Prostate gland (tissue), 2 donors: ENCODE measurements around the gene KRT6C. TPM values are rescaled to one million over a fixed set of nuclear protein-coding genes. Genes with fewer than 3 reads are reported as not detected.
"Not testable (repeated sequence)": the region's sequence is repeated elsewhere in the genome, so short reads cannot be mapped to it uniquely, and the experiment has no call there.

Source experiments
- DNase-seq: peaks from one replicate; pipeline ENCODE4 v3.0.0-alpha.2; 2019; ENCODE audit warnings: low spot score
- H3K27ac ChIP-seq, 2 donors: fragments of 200-600 bp; sonication (generic); 2 replicates each; pipeline ENCODE4 v1.5.1; 2017 to 2019
- H3K27me3 ChIP-seq: fragments of 200-600 bp; sonication (generic); replicated peaks from 2 replicates; pipeline ENCODE4 v1.5.1; 2019; ENCODE audit not compliant: insufficient read depth
- H3K36me3 ChIP-seq, 2 donors: fragments of 200-600 bp; sonication (generic); 1 replicate in 1 of 2; 2 replicates in 1 of 2; pipeline versions ENCODE4 v1.5.1 to v1.8.1; 2017 to 2019
- H3K4me1 ChIP-seq: fragments of 200-600 bp; sonication (generic); replicated peaks from 2 replicates; pipeline ENCODE4 v1.5.1; 2019
- H3K4me3 ChIP-seq, 2 donors: fragments of 200-600 bp; sonication (generic); 2 replicates each; pipeline ENCODE4 v1.5.1; 2017 to 2019
- H3K9me3 ChIP-seq: fragments of 200-600 bp; sonication (generic); 2 replicates; pipeline ENCODE4 v1.5.1; 2017
- CTCF ChIP-seq, 4 experiments: fragments of 200-600 bp in 2 of 4; fragments of 450-650 bp in 2 of 4; sonication (generic) in 2 of 4; IDR thresholded peaks; 1 replicate in 3 of 4; 2 replicates in 1 of 4; pipeline ENCODE4 v1.5.1; 2016 to 2019; ENCODE audit warnings: antibody characterized with exemption in 4 of 4, mild to moderate bottlenecking in 2 of 4, moderate library complexity in 2 of 4
- POLR2A ChIP-seq: fragments of 450-650 bp; IDR thresholded peaks from one replicate; pipeline ENCODE4 v1.6.1; 2016; ENCODE audit warnings: antibody characterized with exemption, mild to moderate bottlenecking
- POLR2AphosphoS5 ChIP-seq: sonication (generic); formaldehyde crosslinking; IDR thresholded peaks from one replicate; pipeline ENCODE4 v1.6.1; 2017; ENCODE audit warnings: antibody characterized with exemption
- WGBS: methylation state at CpG from one replicate; pipeline ENCODE4 v1.1.5; 2018; 5-methylcytosine and 5-hydroxymethylcytosine counted together
- intact Hi-C: fragments of 100-400 bp; cut with DNase I; formaldehyde crosslinking; loops from one replicate; pipeline ENCODE4 v1.14.2; 2022
- total RNA-seq, 2 donors: library from RNA; depleted of rRNA; stranded (reverse); fragments of >200 nt; gene quantifications; one replicate each; pipeline ENCODE4 v1.1.0, GENCODE V29; 2016

KRT6C gene
- total RNA-seq, 2 donors from 2014 or later = not detected

GRCh38 chr12:52506858-52507715 lies 33.5 kb upstream of the KRT6C start:
- WGBS = 51% methylated on average over 4 of the region's 4 CpGs
- intact Hi-C loops = loop anchor here (5.0 to 10.0 kb wide), 2 partner anchors 135 to 352 kb away; no protein-coding TSS in a partner anchor
- Histone ChIP-seq H3K4me1 (no peaks in the 10 kb centered on the region), H3K36me3 (no peaks in the 10 kb centered on the region), H3K4me3 (no peak overlapping the region), H3K27ac (no peak overlapping the region), H3K27me3 (no peaks in the 10 kb centered on the region), H3K9me3 (no peaks in the 10 kb centered on the region)
- no peak for TF ChIP-seq POLR2A
- peak; percentile 39 for TF ChIP-seq POLR2AphosphoS5
- peak in 3 of 4 experiments; percentile 46 to 66 (median 63) for TF ChIP-seq CTCF (IDR thresholded peaks at IDR 0.05)
- no peak for DNase-seq

GRCh38 chr12:52502877-52503276 lies 29.3 kb upstream of the KRT6C start:
- no peak overlapping the region for H3K27ac ChIP-seq
- H3K4me3 ChIP-seq = no peak overlapping the region
- H3K27me3 ChIP-seq = no peaks in the 10 kb centered on the region
- no peaks in the 10 kb centered on the region for H3K9me3 ChIP-seq
- DNase-seq = no peak
- no peaks in the 10 kb centered on the region for H3K4me1 ChIP-seq
- intact Hi-C loops = loop anchor here (10.0 kb wide), 1 partner anchor 348 kb away; no protein-coding TSS in a partner anchor
- H3K36me3 ChIP-seq = no peaks in the 10 kb centered on the region
- TF ChIP-seq POLR2A (no peak), POLR2AphosphoS5 (no peak), CTCF (IDR thresholded peaks at IDR 0.05) (no peak)
- WGBS = 98% methylated on average over 1 of the region's 1 CpG

- Histone ChIP-seq H3K4me3 (no peak overlapping the region), H3K36me3 (no peaks in the 10 kb centered on the region), H3K27me3 (no peaks in the 10 kb centered on the region), H3K27ac (no peak overlapping the region), H3K9me3 (no peaks in the 10 kb centered on the region), H3K4me1 (no peaks in the 10 kb centered on the region)
- TF ChIP-seq POLR2A = no peak
- no peak for TF ChIP-seq CTCF (IDR thresholded peaks at IDR 0.05)
- TF ChIP-seq POLR2AphosphoS5 = no peak
- intact Hi-C loops = loop anchor here (10.0 kb wide), 1 partner anchor 347 kb away; no protein-coding TSS in a partner anchor
- DNase-seq = no peak
- WGBS = 85% methylated on average over 7 of the region's 7 CpGs
Measured at GRCh38 chr12:52501490-52501889, 27.9 kb upstream of the KRT6C start.

GRCh38 chr12:52500574-52500973 lies 27.0 kb upstream of the KRT6C start:
- not testable (repeated sequence) for H3K4me1 ChIP-seq, H3K27ac ChIP-seq, DNase-seq, H3K27me3 ChIP-seq, H3K9me3 ChIP-seq, H3K36me3 ChIP-seq, H3K4me3 ChIP-seq
- 87% methylated on average over 6 of the region's 6 CpGs for WGBS
- intact Hi-C loops = loop anchor here (10.0 kb wide), 1 partner anchor 346 kb away; no protein-coding TSS in a partner anchor

- no peaks in the 10 kb centered on the region for H3K27me3 ChIP-seq
- TF ChIP-seq POLR2AphosphoS5 = no peak
- no peaks in the 10 kb centered on the region for H3K4me1 ChIP-seq
- H3K4me3 ChIP-seq = no peak overlapping the region
- no peaks in the 10 kb centered on the region for H3K36me3 ChIP-seq
- intact Hi-C loops = loop anchor here (10.0 kb wide), 1 partner anchor 345 kb away; no protein-coding TSS in a partner anchor
- H3K27ac ChIP-seq = no peak overlapping the region
- no peaks in the 10 kb centered on the region for H3K9me3 ChIP-seq
- DNase-seq = no peak
- WGBS = 83% methylated on average over 5 of the region's 5 CpGs
Measured at GRCh38 chr12:52499806-52500560, 26.4 kb upstream of the KRT6C start.
